ACC112 (cell line): ENCODE measurements around the gene PHPT1.
"Not testable (repeated sequence)": the region's sequence is repeated elsewhere in the genome, so short reads cannot be mapped to it uniquely, and the experiment has no call there.

ENCODE experiments used
- H2AFZ ChIP-seq: fragments of 200-600 bp; sonication (generic); one replicate; pipeline ENCODE4 v1.6.0; 2017; ENCODE audit warnings: antibody characterized with exemption, low read length; ENCODE audit not compliant: unreplicated experiment
- H3K27ac ChIP-seq: fragments of 200-600 bp; sonication (generic); 2 replicates; pipeline ENCODE4 v1.5.1; 2014; ENCODE audit warnings: low read depth, mild to moderate bottlenecking, antibody characterized with exemption, low read length, moderate library complexity
- H3K27me3 ChIP-seq: fragments of 200-600 bp; sonication (generic); 2 replicates; pipeline ENCODE4 v1.6.1; 2014; ENCODE audit warnings: mild to moderate bottlenecking, antibody characterized with exemption, low read length, moderate library complexity, mixed read lengths; ENCODE audit not compliant: insufficient read depth
- H3K36me3 ChIP-seq: fragments of 200-600 bp; sonication (generic); 2 replicates; pipeline ENCODE4 v1.6.1; 2016; ENCODE audit warnings: mild to moderate bottlenecking, antibody characterized with exemption, low read length, moderate library complexity, mixed read lengths; ENCODE audit not compliant: insufficient read depth
- H3K4me1 ChIP-seq: fragments of 200-600 bp; sonication (generic); one replicate; pipeline ENCODE4 v1.6.1; 2016; ENCODE audit warnings: low read length, mixed read lengths; ENCODE audit not compliant: insufficient read depth, unreplicated experiment, control insufficient read depth
- H3K4me3 ChIP-seq: fragments of 200-600 bp; sonication (generic); 2 replicates; pipeline ENCODE4 v1.5.1; 2014; ENCODE audit warnings: mild to moderate bottlenecking, low read depth, low read length
- H3K79me2 ChIP-seq: fragments of 200-600 bp; sonication (generic); one replicate; pipeline ENCODE4 v1.6.0; 2016; ENCODE audit warnings: low read length; ENCODE audit not compliant: control insufficient read depth, unreplicated experiment, insufficient read depth

PHPT1 gene

DNA sequence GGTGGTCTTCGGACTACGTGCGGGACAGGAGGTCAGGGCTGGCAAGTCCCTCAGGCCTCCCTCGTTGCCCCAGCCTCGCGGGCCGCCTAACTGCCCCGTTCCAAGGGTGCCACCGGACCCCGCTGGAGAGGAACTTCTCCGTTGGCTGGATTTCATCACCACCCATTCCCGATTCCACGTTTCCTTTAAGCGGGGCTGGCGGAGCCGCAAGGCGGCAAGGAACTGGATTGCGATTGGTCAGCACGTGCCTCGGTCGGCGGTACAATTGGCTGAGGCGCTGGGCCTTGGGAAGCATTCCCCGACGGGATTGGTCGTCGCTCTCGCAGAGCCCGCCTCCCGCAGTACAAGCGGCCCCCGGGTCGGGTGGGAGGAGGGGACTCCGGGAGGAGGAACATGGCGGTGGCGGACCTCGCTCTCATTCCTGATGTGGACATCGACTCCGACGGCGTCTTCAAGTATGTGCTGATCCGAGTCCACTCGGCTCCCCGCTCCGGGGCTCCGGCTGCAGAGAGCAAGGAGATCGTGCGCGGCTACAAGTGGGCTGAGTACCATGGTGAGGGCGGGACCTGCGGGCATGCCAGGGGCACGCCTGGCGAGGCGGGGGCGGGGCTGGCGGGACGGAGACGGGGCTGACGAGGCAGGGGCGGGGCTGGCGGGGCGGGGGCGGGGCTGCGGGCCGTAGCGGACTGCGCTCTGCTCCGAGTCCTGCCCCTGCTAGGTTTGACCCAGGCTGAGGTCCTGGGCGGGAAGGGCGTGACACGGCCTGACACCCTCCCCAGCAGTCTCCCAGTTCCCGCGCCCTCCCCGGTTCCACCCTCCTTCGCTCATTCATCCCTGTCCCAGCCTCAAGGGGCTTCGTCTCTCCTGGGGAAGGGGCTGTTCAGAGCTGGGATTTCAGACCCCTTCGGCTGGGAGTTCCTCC, at the start of gene PHPT1:
Gene PHPT1 (plus strand): TSS at position 372 of the 922 bp plus-strand sequence. CDS start 22 bp downstream, at position 394.
- H3K4me3 ChIP-seq, result peak within 1 kb of the TSS; percentile 91
- H3K79me2 ChIP-seq, result no peaks in the 10 kb centered on the region
- peak within 1 kb of the TSS; percentile 86 for H3K27ac ChIP-seq
- peaks cover 3% of the 10 kb centered on the region for H3K4me1 ChIP-seq
- H3K36me3 ChIP-seq, result no peaks in the 10 kb centered on the region
- H3K27me3 ChIP-seq, result peaks cover 9% of the 10 kb centered on the region; the same call in 1 of the 2 replicates
- H2AFZ ChIP-seq, result peak within 1 kb of the TSS; percentile 92

DNA sequence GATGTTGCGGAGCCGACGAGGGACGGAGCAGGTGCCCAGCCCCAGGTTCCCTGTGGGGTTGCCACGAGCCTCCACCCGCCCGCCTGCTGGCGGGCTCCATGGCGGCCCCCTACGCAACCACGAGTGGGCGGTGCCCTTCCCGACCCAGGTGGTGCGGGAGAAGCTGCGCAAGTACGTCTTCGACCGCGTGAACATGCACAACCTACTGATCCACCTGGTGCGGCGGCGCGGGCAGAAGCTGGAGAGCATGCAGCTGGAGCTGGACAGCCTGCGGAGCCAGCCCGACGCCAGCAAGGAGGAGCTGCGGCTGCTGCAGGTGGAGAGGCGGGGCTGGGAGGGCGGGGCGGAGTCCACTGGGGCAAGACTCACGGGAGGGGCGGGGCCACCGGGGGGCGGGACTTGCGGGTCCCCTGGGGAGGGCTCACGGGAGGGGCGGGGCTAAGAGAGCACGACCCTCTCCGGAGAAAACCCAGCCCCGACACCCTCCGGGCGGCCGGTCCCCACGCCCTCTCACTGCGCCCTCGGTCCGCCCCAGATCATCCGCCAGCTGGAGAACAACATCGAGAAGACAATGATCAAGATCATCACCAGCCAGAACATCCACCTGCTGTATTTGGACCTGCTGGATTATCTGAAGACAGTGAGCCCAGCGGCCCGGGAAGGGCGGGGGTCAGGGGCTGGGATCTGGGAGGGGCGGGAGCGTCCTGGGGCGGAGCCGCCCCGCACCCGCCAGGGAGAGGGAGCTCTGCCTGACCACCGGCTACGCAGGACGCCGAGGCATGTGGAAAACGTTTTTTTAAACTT, 49.2 kb upstream of the PHPT1 start:
- Histone ChIP-seq H3K27ac (no peak overlapping the region), H3K4me1 (peaks cover 11% of the 10 kb centered on the region), H3K27me3 (peaks cover 36% of the 10 kb centered on the region), H3K4me3 (peak overlapping the region; percentile 61), H2AFZ (no peak overlapping the region), H3K36me3 (no peaks in the 10 kb centered on the region), H3K79me2 (no peaks in the 10 kb centered on the region)

DNA sequence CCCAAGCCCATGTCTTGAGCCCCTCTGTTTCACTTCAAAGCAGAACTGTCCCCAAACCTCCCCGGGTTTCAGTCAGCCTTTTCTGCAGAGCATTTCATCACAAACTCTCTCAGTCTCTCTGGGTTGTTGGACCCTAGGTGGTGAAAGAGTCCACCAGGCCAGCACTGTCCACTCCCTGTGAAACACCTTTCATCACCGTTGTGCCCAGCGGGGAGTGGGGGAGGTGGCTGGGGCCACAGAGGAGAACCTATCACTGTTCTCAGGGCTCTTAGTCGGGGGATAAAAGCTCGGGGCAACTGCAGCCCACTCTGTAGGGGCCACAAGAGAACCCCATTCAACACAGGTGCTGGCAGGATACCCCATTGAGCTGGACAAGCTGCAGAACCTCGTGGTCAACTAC, 46.9 kb upstream of the PHPT1 start:
- Histone ChIP-seq H2AFZ (no peak overlapping the region), H3K27ac (no peak overlapping the region), H3K27me3 (peaks cover 36% of the 10 kb centered on the region), H3K4me1 (peaks cover 20% of the 10 kb centered on the region), H3K4me3 (no peak overlapping the region), H3K79me2 (peaks cover 6% of the 10 kb centered on the region), H3K36me3 (no peaks in the 10 kb centered on the region)

DNA sequence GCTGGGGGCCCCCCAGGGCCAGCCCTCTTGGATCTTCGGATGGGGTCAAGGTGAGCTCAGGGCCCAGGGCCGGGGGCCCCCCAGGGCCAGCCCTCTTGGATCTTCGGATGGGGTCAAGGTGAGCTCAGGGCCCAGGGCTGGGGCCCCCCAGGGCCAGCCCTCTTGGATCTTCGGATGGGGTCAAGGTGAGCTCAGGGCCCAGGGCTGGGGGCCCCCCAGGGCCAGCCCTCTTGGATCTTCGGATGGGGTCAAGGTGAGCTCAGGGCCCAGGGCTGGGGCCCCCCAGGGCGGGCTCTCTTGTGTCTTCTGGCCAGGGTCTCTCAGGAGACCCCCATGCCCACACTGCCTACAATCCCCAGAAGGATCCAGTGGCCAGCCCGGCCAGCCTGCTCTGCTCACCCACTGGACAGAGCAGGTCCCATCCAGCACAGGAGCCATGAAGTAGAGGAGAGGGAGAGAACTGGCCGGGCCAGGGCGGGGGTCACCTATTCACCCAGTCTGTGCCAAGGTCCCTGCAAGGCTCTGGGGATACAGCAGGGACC, 46.1 kb upstream of the PHPT1 start:
- not testable (repeated sequence) for H3K27ac ChIP-seq, H3K79me2 ChIP-seq, H3K4me3 ChIP-seq, H3K36me3 ChIP-seq, H2AFZ ChIP-seq
- Histone ChIP-seq H3K27me3 (peaks cover 36% of the 10 kb centered on the region), H3K4me1 (peaks cover 20% of the 10 kb centered on the region)

DNA sequence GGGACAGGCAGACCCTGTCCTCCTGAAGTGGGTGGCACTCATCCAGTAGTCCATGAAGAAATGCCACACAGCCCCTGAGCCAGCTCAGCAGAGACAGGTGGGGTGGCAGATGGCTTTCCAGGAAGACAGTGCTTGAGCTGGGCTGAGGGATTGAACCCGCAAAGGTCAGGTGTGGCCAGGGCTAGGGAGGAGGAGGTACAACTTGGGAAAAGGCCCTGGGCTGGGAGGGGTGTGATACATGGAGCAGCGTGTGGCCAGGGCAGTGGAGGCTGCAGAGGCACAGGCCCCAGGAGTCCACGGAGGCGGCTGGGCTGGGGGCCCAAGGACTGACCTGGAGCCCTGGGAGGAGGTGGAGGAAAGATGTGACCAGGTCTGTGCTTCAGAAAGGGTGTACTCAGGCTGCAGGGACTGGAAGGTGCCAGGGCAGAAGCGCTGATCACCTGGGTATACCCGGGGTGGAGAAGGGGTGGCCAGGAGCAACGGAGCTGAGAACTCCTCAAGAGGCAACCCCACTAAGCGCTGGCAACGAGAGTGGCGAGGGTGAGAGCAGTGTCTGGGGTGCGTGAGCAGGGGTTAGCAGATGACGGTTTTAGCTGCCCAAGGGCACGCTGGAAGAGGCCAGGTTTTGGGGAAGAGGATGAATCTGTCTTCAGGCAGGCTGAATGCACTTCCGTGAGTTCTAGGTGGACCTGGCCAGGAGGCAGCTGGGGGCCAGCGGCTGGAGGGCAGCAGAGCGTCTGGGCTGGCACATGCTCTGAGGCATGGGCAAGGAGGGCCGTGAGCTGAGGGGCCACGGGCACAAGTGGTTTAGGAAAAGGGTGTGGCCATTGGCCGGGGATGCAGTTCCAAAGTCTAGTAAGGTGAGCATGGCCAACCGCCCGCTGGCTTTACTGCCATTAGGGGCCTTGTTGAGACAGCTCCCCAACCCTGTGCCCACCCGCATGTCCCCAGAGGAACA, 45.4 kb upstream of the PHPT1 start:
- peaks cover 20% of the 10 kb centered on the region for H3K4me1 ChIP-seq
- H3K79me2 ChIP-seq, result peaks cover 16% of the 10 kb centered on the region
- H2AFZ ChIP-seq, result no peak overlapping the region
- H3K36me3 ChIP-seq, result no peaks in the 10 kb centered on the region
- peaks cover 30% of the 10 kb centered on the region for H3K27me3 ChIP-seq
- no peak overlapping the region for H3K4me3 ChIP-seq
- no peak overlapping the region for H3K27ac ChIP-seq

DNA sequence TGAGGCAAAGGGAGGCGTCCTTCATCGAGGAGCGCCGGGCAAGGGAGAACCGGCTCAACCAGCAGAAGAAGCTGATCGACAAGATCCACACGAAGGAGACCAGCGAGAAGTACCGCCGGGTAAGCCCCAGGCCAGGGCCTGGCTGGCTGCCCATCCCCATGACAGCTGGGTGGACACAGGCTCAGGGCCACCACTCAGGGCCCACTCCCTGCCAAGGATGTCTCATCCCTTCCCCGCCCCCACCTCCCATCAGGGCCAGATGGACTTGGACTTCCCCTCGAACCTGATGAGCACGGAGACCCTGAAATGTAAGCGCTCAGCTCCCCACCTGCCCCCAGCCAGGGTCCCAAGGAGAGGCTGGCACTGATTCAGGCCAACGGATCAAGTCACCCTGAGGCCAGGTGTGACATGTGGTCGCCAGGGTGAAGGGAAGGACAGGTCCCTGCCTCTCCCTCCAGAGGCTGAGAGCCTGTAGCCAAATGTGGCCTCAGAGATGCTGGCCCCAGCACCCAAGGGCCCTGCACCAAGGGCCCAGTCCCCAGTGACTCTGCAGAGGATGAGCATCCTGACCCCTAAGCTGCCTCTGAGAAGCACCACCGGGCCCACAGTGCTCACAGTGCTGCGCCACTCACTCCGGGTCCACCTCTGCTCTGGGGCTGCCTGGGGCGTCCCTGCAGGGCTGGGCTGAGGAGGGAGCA, 44.6 kb upstream of the PHPT1 start:
- H3K36me3 ChIP-seq, result no peaks in the 10 kb centered on the region
- peaks cover 24% of the 10 kb centered on the region for H3K79me2 ChIP-seq
- no peak overlapping the region for H3K27ac ChIP-seq
- H3K4me1 ChIP-seq, result peaks cover 22% of the 10 kb centered on the region
- H3K4me3 ChIP-seq, result no peak overlapping the region
- no peak overlapping the region for H2AFZ ChIP-seq
- peaks cover 22% of the 10 kb centered on the region for H3K27me3 ChIP-seq

DNA sequence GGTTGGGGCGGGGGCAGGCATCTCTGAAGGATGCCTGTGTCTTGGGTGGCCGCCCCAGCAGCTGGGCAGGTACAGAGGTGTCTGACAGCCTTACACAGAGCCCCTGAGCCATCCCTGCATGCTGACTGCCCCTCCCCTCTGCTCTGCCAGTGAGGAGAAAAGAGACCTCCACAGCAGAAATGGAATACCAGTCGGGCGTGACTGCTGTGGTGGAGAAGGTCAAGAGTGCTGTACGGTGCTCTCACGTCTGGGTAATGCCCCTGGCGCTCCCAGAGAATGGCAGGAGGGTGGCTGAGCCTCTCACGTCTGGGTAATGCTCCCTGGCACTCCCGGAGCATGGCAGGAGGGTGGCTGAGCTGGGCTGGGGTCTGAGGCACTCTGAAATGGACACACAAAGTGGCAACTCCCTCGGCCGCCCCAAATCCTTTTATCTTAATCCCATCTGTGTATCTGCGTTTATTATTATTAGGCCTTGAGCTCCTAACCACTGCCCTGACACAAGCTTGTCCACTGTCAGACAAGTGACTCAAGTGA, 43.9 kb upstream of the PHPT1 start:
- peaks cover 18% of the 10 kb centered on the region for H3K27me3 ChIP-seq

DNA sequence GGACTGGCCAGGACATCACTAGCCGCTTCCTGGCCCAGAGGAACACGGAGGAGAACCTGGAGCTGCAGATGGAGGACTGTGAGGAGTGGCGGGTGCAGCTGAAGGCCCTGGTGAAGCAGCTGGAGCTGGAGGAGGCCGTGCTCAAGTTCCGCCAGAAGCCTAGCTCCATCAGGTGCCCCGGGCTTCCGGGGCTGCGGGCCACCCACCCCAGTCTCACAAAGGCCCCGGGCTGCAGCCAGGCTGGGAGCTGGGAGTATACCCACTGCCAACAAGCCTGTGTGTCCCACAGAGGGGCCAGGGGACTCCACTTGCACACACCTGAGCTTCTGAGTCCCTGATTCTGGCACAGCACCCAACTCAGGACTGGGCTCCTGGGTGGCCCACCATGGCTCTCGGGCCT, 43.1 kb upstream of the PHPT1 start:
- H2AFZ ChIP-seq, result no peak overlapping the region
- H3K4me3 ChIP-seq, result peak overlapping the region; percentile 100; the same call in 1 of the 2 replicates
- peaks cover 8% of the 10 kb centered on the region; the same call in 1 of the 2 replicates for H3K36me3 ChIP-seq
- peaks cover 37% of the 10 kb centered on the region for H3K79me2 ChIP-seq
- no peak overlapping the region for H3K27ac ChIP-seq
- H3K27me3 ChIP-seq, result peaks cover 12% of the 10 kb centered on the region
- peaks cover 18% of the 10 kb centered on the region for H3K4me1 ChIP-seq

More for the DNA sequence above, 43.9 kb upstream of the PHPT1 start:
- H3K79me2 ChIP-seq, result peaks cover 30% of the 10 kb centered on the region
- H2AFZ ChIP-seq, result no peak overlapping the region
- H3K27ac ChIP-seq, result no peak overlapping the region
- H3K4me3 ChIP-seq, result no peak overlapping the region
- peaks cover 24% of the 10 kb centered on the region for H3K4me1 ChIP-seq
- peaks cover 4% of the 10 kb centered on the region; the same call in 1 of the 2 replicates for H3K36me3 ChIP-seq

DNA sequence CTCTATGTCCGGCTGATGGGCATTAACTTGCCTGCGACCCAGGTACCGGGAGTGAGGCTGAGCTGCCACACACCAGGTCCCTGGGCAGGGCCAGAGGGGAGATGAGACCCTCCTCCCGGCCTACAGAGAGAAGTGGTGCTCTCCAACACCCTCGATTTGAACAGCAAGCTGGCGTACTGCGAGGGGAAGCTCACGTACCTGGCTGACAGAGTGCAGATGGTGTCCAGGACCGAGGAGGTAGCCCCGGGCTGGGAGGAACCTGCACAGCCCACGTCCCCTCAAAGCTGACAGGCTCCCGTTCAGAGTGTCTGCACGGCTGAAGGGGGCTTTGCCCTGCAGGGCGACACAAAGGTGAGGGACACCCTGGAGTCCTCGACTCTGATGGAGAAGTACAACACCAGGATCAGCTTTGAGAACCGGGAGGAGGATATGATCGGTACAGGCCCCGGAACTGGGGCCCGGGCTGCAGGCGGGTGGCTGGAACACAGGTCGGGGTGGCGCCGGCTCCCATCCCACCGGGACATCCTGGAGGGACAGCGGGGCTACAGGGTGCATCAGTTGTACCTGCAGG, 42.5 kb upstream of the PHPT1 start:
- Histone ChIP-seq H3K27ac (no peak overlapping the region), H3K79me2 (peaks cover 42% of the 10 kb centered on the region), H2AFZ (no peak overlapping the region), H3K27me3 (peaks cover 6% of the 10 kb centered on the region; the same call in 1 of the 2 replicates), H3K36me3 (peaks cover 8% of the 10 kb centered on the region; the same call in 1 of the 2 replicates), H3K4me3 (peak overlapping the region; percentile 100), H3K4me1 (peaks cover 18% of the 10 kb centered on the region)
